ENCODE measurements around the gene ORAI3. TPM values are rescaled to one million over a fixed set of nuclear protein-coding genes. Genes with fewer than 3 reads are reported as not detected.

The ORAI3 gene
- total and polyA plus RNA-seq, 2 of the 13 experiments (the other 11 are each of a cell fraction or from before 2014, with no cell fraction given): 11.4 to 32.0 TPM

GRCh38 chr16:30956601-30957455, 8.0 kb downstream of the ORAI3 start (continued):
- TF ChIP-seq ZNF512B (CRISPR knock-in tag; IDR thresholded peaks at IDR 0.05; ENCODE audit: borderline replicate concordance) (no peak), ZFX (CRISPR knock-in tag; IDR thresholded peaks at IDR 0.05; ENCODE audit: low read depth) (no peak), ARNTL (CRISPR knock-in tag; IDR thresholded peaks at IDR 0.05) (no peak), GZF1 (CRISPR knock-in tag; IDR thresholded peaks at IDR 0.05) (no peak), ZNF318 (CRISPR knock-in tag; IDR thresholded peaks at IDR 0.05) (no peak), MEIS1 (CRISPR knock-in tag; IDR thresholded peaks at IDR 0.05; ENCODE audit: borderline replicate concordance) (no peak; the same call in 1 of the 2 replicates), ARID4A (CRISPR knock-in tag; IDR thresholded peaks at IDR 0.05; ENCODE audit: borderline replicate concordance) (no peak; the same call in 1 of the 2 replicates), REXO4 (CRISPR knock-in tag; IDR thresholded peaks at IDR 0.05; ENCODE audit: borderline replicate concordance) (no peak), MLX (CRISPR knock-in tag; IDR thresholded peaks at IDR 0.05) (no peak; the same call in 1 of the 2 replicates), AKAP8 (CRISPR knock-in tag; IDR thresholded peaks at IDR 0.05) (peak; percentile 87), MYNN (CRISPR knock-in tag; IDR thresholded peaks at IDR 0.05; ENCODE audit: low read depth) (0 out of 2 replicates have a peak, but pooled peaks have one; percentile 45)
